ENCODE data around the gene PTMS. TPM values are rescaled to one million over a fixed set of nuclear protein-coding genes. Genes with fewer than 3 reads are reported as not detected.
A peak's percentile ranks its signal among the peaks of the same experiment; 100 is the strongest.

PTMS gene
- total and polyA plus RNA-seq, 9 of the 15 experiments (the other 6 are each of a cell fraction or from before 2014, with no cell fraction given): 5.1 to 287 (median 78.5) TPM

GRCh38 chr12:6807170-6807569, 41.0 kb downstream of the PTMS start (continued):
- TF ChIP-seq CHAMP1 (IDR thresholded peaks at IDR 0.05) (no peak), ZNF282 (CRISPR knock-in tag; IDR thresholded peaks at IDR 0.05) (no peak)

GRCh38 chr12:6809056-6809455, 42.9 kb downstream of the PTMS start:
- TF ChIP-seq ELF1 (tag; IDR thresholded peaks at IDR 0.05): no peak
- TF ChIP-seq XRCC4 (IDR thresholded peaks at IDR 0.05; ENCODE audit: extremely low read depth, insufficient read depth, insufficient read length): no peak
- TF ChIP-seq NR2C2 (CRISPR knock-in tag; IDR thresholded peaks at IDR 0.05): no peak
- no peak for TF ChIP-seq NR2C2 (tag; IDR thresholded peaks at IDR 0.05)
- TF ChIP-seq CHAMP1 (IDR thresholded peaks at IDR 0.05): no peak
- no peak for TF ChIP-seq SAFB (IDR thresholded peaks at IDR 0.05; ENCODE audit: borderline replicate concordance, low read depth, low read length)
- TF ChIP-seq HBP1 (CRISPR knock-in tag; IDR thresholded peaks at IDR 0.05): no peak
- no peak for TF ChIP-seq ZNF785 (CRISPR knock-in tag; IDR thresholded peaks at IDR 0.05)
- no peak for TF ChIP-seq USF2 (CRISPR knock-in tag; IDR thresholded peaks at IDR 0.05)
- no peak for TF ChIP-seq MIER1 (IDR thresholded peaks at IDR 0.05; ENCODE audit: low read depth)
- TF ChIP-seq PPARD (CRISPR knock-in tag; IDR thresholded peaks at IDR 0.05): no peak
- TF ChIP-seq TGIF2 (CRISPR knock-in tag; IDR thresholded peaks at IDR 0.05): no peak
- H3K27ac ChIP-seq (ENCODE audit: extremely low read depth, low read depth, low read length): no peak overlapping the region
- intact Hi-C loops (cut with micrococcal nuclease) (no loop called here), in situ Hi-C loops (cut with MboI) (no loop called here)
- DNase-seq (ENCODE audit: extremely low read depth in 1 of 4, low spot score in 3 of 4): no peak
- no peaks in the 10 kb centered on the region for H3K36me3 ChIP-seq (ENCODE audit: control insufficient read depth, insufficient read depth, low read length)
- ChIA-PET POLR2A (no interaction called here), CTCF (ENCODE audit: low intra/inter-chr PET ratio) (no interaction called here)
- BruUV-seq (replicated peaks): no TSS peak
- H3K4me2 ChIP-seq (ENCODE audit: insufficient read depth, low read length): no peak overlapping the region
- WGBS (ENCODE audit: insufficient coverage, low coverage, missing lambda C conversion rate): 31% methylated on average over 5 of the region's 10 CpGs
- no peaks in the 10 kb centered on the region for H3K27me3 ChIP-seq (ENCODE audit: control insufficient read depth in 2 of 2, insufficient read depth in 2 of 2, low read length in 2 of 2)
- H3K9me3 ChIP-seq (replicated peaks; ENCODE audit: control insufficient read depth, insufficient read depth, low read depth, low read length): no peaks in the 10 kb centered on the region
- peaks cover 0 to 7% of the 10 kb centered on the region in 2 experiments; a peak in 3 of 5 replicates for H3K4me1 ChIP-seq (replicated peaks in 1 of 2; ENCODE audit: control insufficient read depth in 2 of 2, insufficient read depth in 2 of 2, low read length in 2 of 2)
- ATAC-seq: no peak
- no peaks in the 10 kb centered on the region for H3K79me2 ChIP-seq (ENCODE audit: control insufficient read depth, insufficient read depth, low read length)
- H4K20me1 ChIP-seq (replicated peaks; ENCODE audit: control insufficient read depth, insufficient read depth, low read length): no peaks in the 10 kb centered on the region
- H3K4me3 ChIP-seq: no peak overlapping the region
- FAIRE-seq: no peak
- no peaks in the 10 kb centered on the region for H3K9me1 ChIP-seq (ENCODE audit: control insufficient read depth, insufficient read depth, low read length)
- no peak overlapping the region for H3K9ac ChIP-seq (ENCODE audit: insufficient read depth in 1 of 2, low read depth in 2 of 2, low read length in 2 of 2)
- H2AFZ ChIP-seq (ENCODE audit: low read depth, low read length): peak overlapping the region; percentile 50; the same call in 1 of the 2 replicates

All from K562 (cell line).